SK-N-SH (cell line): ENCODE data around the gene BCL2A1.

Experiments used
- EP300 ChIP-seq, 2 experiments: IDR thresholded peaks; 2 replicates each; pipeline versions ENCODE4 v1.4.0 to v1.6.1; 2012; ENCODE audit warnings: borderline replicate concordance in 1 of 2, low read depth in 1 of 2, low read length in 1 of 2
- EZH2phosphoT487 ChIP-seq: fragments of 200-600 bp; sonication (generic); IDR thresholded peaks from 2 replicates; pipeline ENCODE4 v1.6.1; 2017; ENCODE audit warnings: low read depth, mixed run types, mild to moderate bottlenecking, antibody characterized with exemption, moderate library complexity, borderline replicate concordance
- POLR2AphosphoS5 ChIP-seq: IDR thresholded peaks from 2 replicates; pipeline ENCODE4 v1.6.1; 2012; ENCODE audit warnings: low read depth, low read length
- YY1 ChIP-seq: IDR thresholded peaks from 2 replicates; pipeline ENCODE4 v1.4.0; 2012; ENCODE audit warnings: low read depth, mild to moderate bottlenecking
- TF ChIP-seq, protein P1 (sequence below): fragments of 200-600 bp; sonication (generic); IDR thresholded peaks from 2 replicates; pipeline ENCODE4 v1.6.1; 2017; ENCODE audit warnings: antibody characterized with exemption, mild to moderate bottlenecking, moderate library complexity
- TF ChIP-seq, protein P2 (sequence below): fragments of 150-350 bp; IDR thresholded peaks from 2 replicates; pipeline ENCODE4 v1.6.1; 2017; ENCODE audit warnings: antibody characterized with exemption, low read length, low read depth, borderline replicate concordance

DNA sequence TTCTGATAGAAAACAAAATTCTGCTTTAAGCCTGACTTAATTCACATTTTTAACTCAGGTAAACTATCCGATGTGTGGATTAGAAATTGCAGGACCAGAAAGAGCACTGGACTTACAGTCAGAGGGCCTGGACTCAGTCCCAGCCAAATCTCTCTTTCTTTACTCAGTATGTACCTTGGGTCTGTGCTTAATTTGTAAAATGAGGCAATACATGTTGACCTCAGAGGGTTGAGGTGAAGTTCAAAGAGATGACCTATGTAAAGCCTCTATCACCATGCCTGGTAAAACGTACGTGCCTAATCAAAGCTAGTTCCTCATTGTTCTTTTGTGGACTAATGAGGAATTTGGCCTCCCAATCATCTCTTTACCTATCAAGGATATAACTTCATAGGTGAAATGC lies 1.9 kb upstream of the BCL2A1 start:
- TF ChIP-seq EP300 (IDR thresholded peaks at IDR 0.05; ENCODE audit: borderline replicate concordance in 1 of 2, low read depth in 1 of 2, low read length in 1 of 2) (no peak), POLR2AphosphoS5 (no peak), YY1 (no peak), EZH2phosphoT487 (no peak)
- TF ChIP-seq, protein P1, sequence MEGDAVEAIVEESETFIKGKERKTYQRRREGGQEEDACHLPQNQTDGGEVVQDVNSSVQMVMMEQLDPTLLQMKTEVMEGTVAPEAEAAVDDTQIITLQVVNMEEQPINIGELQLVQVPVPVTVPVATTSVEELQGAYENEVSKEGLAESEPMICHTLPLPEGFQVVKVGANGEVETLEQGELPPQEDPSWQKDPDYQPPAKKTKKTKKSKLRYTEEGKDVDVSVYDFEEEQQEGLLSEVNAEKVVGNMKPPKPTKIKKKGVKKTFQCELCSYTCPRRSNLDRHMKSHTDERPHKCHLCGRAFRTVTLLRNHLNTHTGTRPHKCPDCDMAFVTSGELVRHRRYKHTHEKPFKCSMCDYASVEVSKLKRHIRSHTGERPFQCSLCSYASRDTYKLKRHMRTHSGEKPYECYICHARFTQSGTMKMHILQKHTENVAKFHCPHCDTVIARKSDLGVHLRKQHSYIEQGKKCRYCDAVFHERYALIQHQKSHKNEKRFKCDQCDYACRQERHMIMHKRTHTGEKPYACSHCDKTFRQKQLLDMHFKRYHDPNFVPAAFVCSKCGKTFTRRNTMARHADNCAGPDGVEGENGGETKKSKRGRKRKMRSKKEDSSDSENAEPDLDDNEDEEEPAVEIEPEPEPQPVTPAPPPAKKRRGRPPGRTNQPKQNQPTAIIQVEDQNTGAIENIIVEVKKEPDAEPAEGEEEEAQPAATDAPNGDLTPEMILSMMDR = no peak
- TF ChIP-seq, protein P2, sequence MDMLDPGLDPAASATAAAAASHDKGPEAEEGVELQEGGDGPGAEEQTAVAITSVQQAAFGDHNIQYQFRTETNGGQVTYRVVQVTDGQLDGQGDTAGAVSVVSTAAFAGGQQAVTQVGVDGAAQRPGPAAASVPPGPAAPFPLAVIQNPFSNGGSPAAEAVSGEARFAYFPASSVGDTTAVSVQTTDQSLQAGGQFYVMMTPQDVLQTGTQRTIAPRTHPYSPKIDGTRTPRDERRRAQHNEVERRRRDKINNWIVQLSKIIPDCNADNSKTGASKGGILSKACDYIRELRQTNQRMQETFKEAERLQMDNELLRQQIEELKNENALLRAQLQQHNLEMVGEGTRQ = no peak
